GM12865 (cell line): Measurements from ENCODE around the gene PPARG.

Source experiments
- DNase-seq: peaks from one replicate; pipeline ENCODE4 v3.0.0; 2010; ENCODE audit warnings: low read depth
- H3K4me3 ChIP-seq: 2 replicates; pipeline ENCODE4 v1.5.1; 2011; ENCODE audit warnings: mild to moderate bottlenecking, low read depth, low read length, control low read depth
- TF ChIP-seq, protein P1 (sequence below): IDR thresholded peaks from 2 replicates; pipeline ENCODE4 v1.5.1; 2011; ENCODE audit warnings: low read length, control low read depth, low read depth, inconsistent platforms; ENCODE audit not compliant: insufficient read depth; ENCODE audit errors: missing control alignments

PPARG gene

DNA sequence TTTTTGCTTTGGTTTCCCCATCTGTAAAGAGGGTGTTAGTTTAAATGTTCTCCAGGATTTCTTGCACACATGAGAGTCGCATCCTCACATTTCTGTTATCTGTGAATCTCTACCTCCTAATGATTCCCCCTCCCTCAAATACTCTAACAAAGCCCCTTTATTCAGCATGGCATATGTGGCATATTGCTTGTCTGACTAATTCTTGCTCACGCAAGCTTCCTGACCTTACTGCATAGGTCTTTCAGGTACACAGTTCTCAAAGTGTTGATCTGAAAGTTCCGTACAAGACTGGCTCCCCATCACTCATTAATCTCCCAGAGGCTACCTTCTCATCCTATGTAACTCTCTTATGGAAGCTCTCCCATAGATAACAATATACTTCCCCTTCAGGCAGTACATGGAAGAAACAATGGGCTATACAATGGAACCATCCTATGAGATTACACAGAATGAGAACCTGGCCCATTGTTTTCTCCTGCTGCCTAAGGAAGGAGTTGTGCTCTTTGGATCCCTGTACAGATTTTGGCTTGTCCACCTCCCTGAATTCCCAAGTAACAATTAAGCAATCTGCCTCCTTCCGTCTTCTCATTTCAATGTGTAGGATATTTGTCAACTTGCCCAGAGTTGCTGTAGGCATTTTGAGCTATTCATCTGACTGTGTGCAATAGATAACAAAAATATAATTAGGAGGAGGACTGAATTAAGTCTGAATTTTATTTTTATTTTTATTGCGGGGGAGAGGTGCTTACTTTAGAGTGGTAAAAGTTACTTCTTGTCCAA is 51.0 kb downstream of the PPARG start:
- no peak overlapping the region for H3K4me3 ChIP-seq
- TF ChIP-seq, protein P1, sequence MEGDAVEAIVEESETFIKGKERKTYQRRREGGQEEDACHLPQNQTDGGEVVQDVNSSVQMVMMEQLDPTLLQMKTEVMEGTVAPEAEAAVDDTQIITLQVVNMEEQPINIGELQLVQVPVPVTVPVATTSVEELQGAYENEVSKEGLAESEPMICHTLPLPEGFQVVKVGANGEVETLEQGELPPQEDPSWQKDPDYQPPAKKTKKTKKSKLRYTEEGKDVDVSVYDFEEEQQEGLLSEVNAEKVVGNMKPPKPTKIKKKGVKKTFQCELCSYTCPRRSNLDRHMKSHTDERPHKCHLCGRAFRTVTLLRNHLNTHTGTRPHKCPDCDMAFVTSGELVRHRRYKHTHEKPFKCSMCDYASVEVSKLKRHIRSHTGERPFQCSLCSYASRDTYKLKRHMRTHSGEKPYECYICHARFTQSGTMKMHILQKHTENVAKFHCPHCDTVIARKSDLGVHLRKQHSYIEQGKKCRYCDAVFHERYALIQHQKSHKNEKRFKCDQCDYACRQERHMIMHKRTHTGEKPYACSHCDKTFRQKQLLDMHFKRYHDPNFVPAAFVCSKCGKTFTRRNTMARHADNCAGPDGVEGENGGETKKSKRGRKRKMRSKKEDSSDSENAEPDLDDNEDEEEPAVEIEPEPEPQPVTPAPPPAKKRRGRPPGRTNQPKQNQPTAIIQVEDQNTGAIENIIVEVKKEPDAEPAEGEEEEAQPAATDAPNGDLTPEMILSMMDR = no peak
- no peak for DNase-seq

DNA sequence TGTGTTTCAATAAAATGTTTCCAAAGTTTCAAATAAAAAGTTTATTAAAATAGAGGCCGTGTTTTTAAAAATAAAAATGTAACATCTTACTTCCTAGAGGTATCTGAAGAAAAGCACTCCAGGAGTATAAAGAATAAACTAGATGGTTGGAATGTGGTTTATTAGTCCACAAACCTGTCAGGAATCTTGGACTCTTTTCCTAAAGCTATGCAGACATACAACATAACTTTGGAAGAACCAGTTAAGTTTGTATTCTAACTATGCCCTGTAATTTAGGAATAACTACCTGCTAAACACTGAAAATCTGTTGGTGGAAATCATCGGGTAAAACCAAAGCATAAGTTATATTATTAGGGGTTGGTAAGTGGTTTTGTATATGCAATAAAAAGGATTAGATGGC is 51.6 kb downstream of the PPARG start:
- DNase-seq = no peak
- no peak overlapping the region for H3K4me3 ChIP-seq
- TF ChIP-seq, protein P1 = no peak

DNA sequence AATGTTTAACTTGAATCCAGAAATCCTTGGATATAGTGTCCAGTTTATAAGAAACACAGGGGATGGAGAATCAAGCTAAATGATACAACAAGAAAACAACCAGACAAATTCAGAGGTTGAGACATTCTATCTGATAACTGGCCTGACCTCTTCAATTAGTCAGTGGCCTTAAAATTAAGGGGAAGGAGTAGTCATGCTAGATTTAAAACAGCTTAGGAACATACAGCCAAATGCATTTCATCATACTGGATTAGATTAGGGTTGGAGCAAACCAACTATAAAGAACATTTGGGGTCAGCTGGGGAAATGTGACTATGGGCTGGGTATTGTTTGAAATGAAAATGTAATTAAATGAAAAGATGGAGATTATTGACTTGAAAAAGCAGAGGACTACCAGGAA is 53.3 kb downstream of the PPARG start:
- DNase-seq = no peak
- H3K4me3 ChIP-seq = no peak overlapping the region
- TF ChIP-seq, protein P1 = no peak

DNA sequence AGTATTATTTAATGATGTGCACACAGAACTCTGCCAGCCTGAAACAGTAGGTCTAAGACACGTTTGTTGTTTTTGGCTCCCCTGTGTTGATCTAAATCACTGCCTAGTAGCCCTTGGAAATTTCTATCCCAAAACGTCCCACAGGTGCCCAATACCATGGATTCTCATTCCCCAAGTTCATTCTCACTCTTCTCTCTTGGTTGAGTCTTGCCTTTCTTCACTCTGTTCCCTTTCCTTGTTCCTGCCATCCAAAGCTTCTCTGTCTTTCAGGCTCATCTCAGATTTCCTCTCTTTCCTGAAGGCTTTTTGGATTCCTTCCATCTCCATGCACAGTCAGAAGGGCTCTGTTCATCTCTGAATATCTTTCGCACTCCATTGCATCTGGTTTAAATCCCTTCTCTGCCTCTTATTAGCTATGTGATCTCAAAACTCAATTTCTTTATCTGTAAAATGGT is 54.2 kb downstream of the PPARG start:
- no peak overlapping the region for H3K4me3 ChIP-seq
- no peak for DNase-seq
- TF ChIP-seq, protein P1 = no peak

GRCh38 chr3:12345141-12345561 is 56.3 kb downstream of the PPARG start:
- TF ChIP-seq, protein P1 = no peak
- no peak overlapping the region for H3K4me3 ChIP-seq
- DNase-seq = no peak

GRCh38 chr3:12345584-12346494 is 57.0 kb downstream of the PPARG start:
- DNase-seq = no peak
- TF ChIP-seq, protein P1 = no peak
- H3K4me3 ChIP-seq = no peak overlapping the region
